ENCODE data around the gene EFCC1.
A peak's percentile ranks its signal among the peaks of the same experiment; 100 is the strongest.

DNA sequence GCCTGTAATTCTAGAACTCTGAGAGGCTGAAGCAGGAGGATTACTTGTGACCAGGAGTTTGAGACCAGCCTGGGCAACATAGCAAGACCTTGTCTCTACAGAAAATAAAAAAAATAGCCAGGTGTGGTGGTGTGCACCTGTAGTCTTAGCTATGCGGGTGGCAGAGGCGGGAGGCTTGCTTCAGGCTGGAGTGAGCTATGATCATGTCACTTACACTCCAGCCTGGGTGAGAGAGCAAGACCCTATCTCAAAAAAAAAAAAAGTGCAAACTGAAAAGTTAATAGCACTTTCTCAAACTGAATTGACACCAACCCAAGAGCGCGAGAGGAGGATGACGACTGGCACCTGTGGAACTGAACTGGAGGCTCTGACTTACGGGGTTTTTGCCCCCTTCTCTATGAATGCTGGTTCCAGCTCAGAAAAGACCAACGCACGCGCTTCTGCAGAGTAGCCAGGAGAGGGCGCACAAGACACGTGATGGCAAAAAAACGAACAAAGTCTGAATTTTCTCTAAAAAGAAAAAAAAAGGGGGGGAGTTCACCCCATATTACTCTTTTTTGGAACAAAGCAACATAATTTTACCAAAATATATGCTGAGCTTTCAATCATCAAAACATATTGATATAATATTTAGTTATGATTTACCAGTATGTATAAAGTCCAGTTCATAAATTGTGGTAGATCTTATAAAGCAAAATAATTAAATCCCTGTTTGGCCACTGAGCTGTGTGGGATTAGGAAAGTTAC, 30.9 kb upstream of the EFCC1 start:
- TF ChIP-seq, protein P1, sequence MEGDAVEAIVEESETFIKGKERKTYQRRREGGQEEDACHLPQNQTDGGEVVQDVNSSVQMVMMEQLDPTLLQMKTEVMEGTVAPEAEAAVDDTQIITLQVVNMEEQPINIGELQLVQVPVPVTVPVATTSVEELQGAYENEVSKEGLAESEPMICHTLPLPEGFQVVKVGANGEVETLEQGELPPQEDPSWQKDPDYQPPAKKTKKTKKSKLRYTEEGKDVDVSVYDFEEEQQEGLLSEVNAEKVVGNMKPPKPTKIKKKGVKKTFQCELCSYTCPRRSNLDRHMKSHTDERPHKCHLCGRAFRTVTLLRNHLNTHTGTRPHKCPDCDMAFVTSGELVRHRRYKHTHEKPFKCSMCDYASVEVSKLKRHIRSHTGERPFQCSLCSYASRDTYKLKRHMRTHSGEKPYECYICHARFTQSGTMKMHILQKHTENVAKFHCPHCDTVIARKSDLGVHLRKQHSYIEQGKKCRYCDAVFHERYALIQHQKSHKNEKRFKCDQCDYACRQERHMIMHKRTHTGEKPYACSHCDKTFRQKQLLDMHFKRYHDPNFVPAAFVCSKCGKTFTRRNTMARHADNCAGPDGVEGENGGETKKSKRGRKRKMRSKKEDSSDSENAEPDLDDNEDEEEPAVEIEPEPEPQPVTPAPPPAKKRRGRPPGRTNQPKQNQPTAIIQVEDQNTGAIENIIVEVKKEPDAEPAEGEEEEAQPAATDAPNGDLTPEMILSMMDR (IDR thresholded peaks at IDR 0.05) = peak; percentile 67 to 93 (median 76)
- TF ChIP-seq POLR2A (IDR thresholded peaks at IDR 0.05) = no peak
